K562 (cell line): Measurements from ENCODE around the gene LRRC4C. TPM values are rescaled to one million over a fixed set of nuclear protein-coding genes. Genes with fewer than 3 reads are reported as not detected.
A peak's percentile ranks its signal among the peaks of the same experiment; 100 is the strongest.

Experiments used
- ATAC-seq: fragments of 200-7000 bp; cut with Tn5 transposase; 3 replicates; pipeline ENCODE4 v1.9.1; 2020; ENCODE audit warnings: moderate library complexity
- BruUV-seq: library from RNA; stranded (reverse); fragments of 400-500 nt; replicated peaks from 2 replicates; lab custom pipeline; 2021; lab: Mats Ljungman, UMichigan
- CTCF ChIA-PET: fragments of 300-600 bp; formaldehyde crosslinking; extraction: SDS; loops from one replicate; lab custom pipeline; 2021; ENCODE audit warnings: low intra/inter-chr PET ratio; lab: Yijun Ruan, JAX
- POLR2A ChIA-PET: fragments of 300-600, 350-650 bp; sonication (Branson Sonifier 250); formaldehyde crosslinking; extraction: SDS; loops from one replicate; lab custom pipeline; 2021; ENCODE audit warnings: antibody characterized with exemption, inconsistent platforms; lab: Yijun Ruan, JAX
- DNase-seq, 4 experiments: peaks; one replicate each; pipeline versions ENCODE4 v3.0.0 to v3.0.0-alpha.2; 2011 to 2018; ENCODE audit warnings: low spot score in 3 of 4, mixed read lengths in 3 of 4; ENCODE audit errors: extremely low read depth in 1 of 4
- FAIRE-seq: peaks from 2 replicates; lab custom pipeline; 2011; peaks lifted over from hg19 to GRCh38; lab: Jason Lieb, UNC
- H2AFZ ChIP-seq: 2 replicates; pipeline ENCODE4 v1.6.0; 2011; ENCODE audit warnings: low read depth, low read length, control low read depth, inconsistent platforms
- H3K27ac ChIP-seq: fragments of 200-600 bp; 3 replicates; pipeline ENCODE4 v1.8.0; 2011; ENCODE audit warnings: low read depth, mild to moderate bottlenecking, control low read depth, inconsistent platforms, low read length, moderate library complexity, mixed read lengths; ENCODE audit errors: extremely low read depth
- H3K27me3 ChIP-seq, 2 experiments: fragments of 300-600 bp in 1 of 2; 2 replicates in 1 of 2; 3 replicates in 1 of 2; pipeline versions ENCODE4 v1.6.0 to v1.8.0; 2011; ENCODE audit warnings: inconsistent platforms in 2 of 2, low read length in 2 of 2, mild to moderate bottlenecking in 1 of 2, mixed read lengths in 1 of 2, moderate library complexity in 1 of 2; ENCODE audit not compliant: control insufficient read depth in 2 of 2, insufficient read depth in 2 of 2
- H3K36me3 ChIP-seq: fragments of 300-600 bp; 3 replicates; pipeline ENCODE4 v1.8.0; 2011; ENCODE audit warnings: mild to moderate bottlenecking, low read length, inconsistent platforms; ENCODE audit not compliant: control insufficient read depth, insufficient read depth
- H3K4me1 ChIP-seq, 2 experiments: fragments of 200-600 bp in 1 of 2; replicated peaks in 1 of 2; 2 replicates in 1 of 2; 3 replicates in 1 of 2; pipeline versions ENCODE4 v1.5.1 to v1.8.0; 2011; ENCODE audit warnings: inconsistent platforms in 2 of 2, low read length in 2 of 2, mild to moderate bottlenecking in 1 of 2, mixed read lengths in 1 of 2, moderate library complexity in 1 of 2; ENCODE audit not compliant: control insufficient read depth in 2 of 2, insufficient read depth in 2 of 2
- H3K4me2 ChIP-seq: 2 replicates; pipeline ENCODE4 v1.6.1; 2011; ENCODE audit warnings: low read length, control low read depth, inconsistent platforms, mixed read lengths; ENCODE audit not compliant: insufficient read depth
- H3K4me3 ChIP-seq: fragments of 200-600 bp; sonication (generic), shearing (Covaris generic); 2 replicates; pipeline ENCODE4 v1.5.1; 2016; ENCODE audit warnings: control low read depth, inconsistent platforms
- H3K79me2 ChIP-seq: fragments of 200-600 bp; 3 replicates; pipeline ENCODE4 v1.8.0; 2011; ENCODE audit warnings: low read length, inconsistent platforms; ENCODE audit not compliant: control insufficient read depth, insufficient read depth
- H3K9ac ChIP-seq, 2 experiments: 2 replicates each; pipeline versions ENCODE4 v1.6.0 to v1.6.1; 2011; ENCODE audit warnings: low read depth in 2 of 2, low read length in 2 of 2, control low read depth in 1 of 2, inconsistent platforms in 1 of 2, mild to moderate bottlenecking in 1 of 2, mixed read lengths in 1 of 2; ENCODE audit not compliant: insufficient read depth in 1 of 2
- H3K9me1 ChIP-seq: one replicate; pipeline ENCODE4 v1.6.0; 2011; ENCODE audit warnings: inconsistent platforms, mild to moderate bottlenecking, low read length, moderate library complexity; ENCODE audit not compliant: control insufficient read depth, insufficient read depth
- H3K9me3 ChIP-seq: replicated peaks from 2 replicates; pipeline ENCODE4 v1.5.1; 2011; ENCODE audit warnings: low read depth, low read length, inconsistent platforms; ENCODE audit not compliant: control insufficient read depth, insufficient read depth
- H4K20me1 ChIP-seq: replicated peaks from 2 replicates; pipeline ENCODE4 v1.6.1; 2011; ENCODE audit warnings: low read length, inconsistent platforms, mixed read lengths; ENCODE audit not compliant: control insufficient read depth, insufficient read depth
- ATF7 ChIP-seq: fragments of 450-650 bp; IDR thresholded peaks from 2 replicates; pipeline ENCODE4 v1.7.1; 2014; ENCODE audit warnings: mild to moderate bottlenecking, moderate library complexity
- CBFA2T3 ChIP-seq: fragments of 450-650 bp; IDR thresholded peaks from 2 replicates; pipeline ENCODE4 v1.6.1; 2017
- JUND ChIP-seq, 2 experiments: IDR thresholded peaks; 2 replicates in 1 of 2; 3 replicates in 1 of 2; pipeline ENCODE4 v1.6.1; 2011; ENCODE audit warnings: borderline replicate concordance in 2 of 2, low read depth in 2 of 2, low read length in 2 of 2, improper control_type of control experiment in 1 of 2, missing biosample characterization in 1 of 2, missing genetic modification characterization in 1 of 2, missing genetic modification reagents in 1 of 2
- RB1 ChIP-seq: fragments of 450-650 bp; IDR thresholded peaks from 2 replicates; pipeline ENCODE4 v1.6.1; 2017; ENCODE audit warnings: low read depth, mild to moderate bottlenecking
- RBM14 ChIP-seq: fragments of 200-400 bp; formaldehyde crosslinking; IDR thresholded peaks from 2 replicates; pipeline ENCODE4 v1.6.1; 2018; ENCODE audit warnings: low read depth, mild to moderate bottlenecking, low read length, moderate library complexity, borderline replicate concordance; ENCODE audit not compliant: insufficient read depth
- RBM39 ChIP-seq: fragments of 200-400 bp; formaldehyde crosslinking; optimal IDR thresholded peaks from 2 replicates; pipeline ENCODE3; 2018; ENCODE audit warnings: low read depth, low read length
- TAL1 ChIP-seq: fragments of 450-650 bp; IDR thresholded peaks from 2 replicates; pipeline ENCODE4 v1.6.1; 2016; ENCODE audit warnings: mild to moderate bottlenecking
- TCF3 ChIP-seq: sonication (generic); formaldehyde crosslinking; IDR thresholded peaks from 2 replicates; pipeline ENCODE4 v1.4.0; 2020; ENCODE audit warnings: mild to moderate bottlenecking, missing genetic modification reagents
- ZKSCAN1 ChIP-seq: fragments of 150-350 bp; IDR thresholded peaks from 2 replicates; pipeline ENCODE4 v1.6.1; 2016; ENCODE audit warnings: low read depth, low read length
- WGBS: fragments of 100-300 bp; shearing (Covaris generic); methylation state at CpG from one replicate; pipeline ENCODE4 v1.1.6; 2016; ENCODE audit warnings: low coverage, mixed read lengths; ENCODE audit not compliant: insufficient coverage; ENCODE audit errors: missing lambda C conversion rate; 5-methylcytosine and 5-hydroxymethylcytosine counted together
- in situ Hi-C: fragments of 300-500 bp; cut with MboI; formaldehyde crosslinking; loops from 4 replicates; pipeline ENCODE4 v1.15.0; 2018; ENCODE audit warnings: inconsistent platforms, mixed read lengths
- intact Hi-C: fragments of 100-400 bp; cut with micrococcal nuclease; formaldehyde crosslinking; loops from 2 replicates; pipeline ENCODE4 v1.14.2; 2022
- polyA plus RNA-seq, 8 experiments: library from polyadenylated mRNA; depleted of rRNA in 4 of 8; stranded (reverse) in 5 of 8; unstranded in 3 of 8; fragments of >200 nt; fragmentation: Nextera tagmentation in 2 of 8; fragmentation: Illumina TruSeq in 1 of 8; extraction: Ambion mirVana in 2 of 8; extraction: Trizol in 1 of 8; gene quantifications; 2 replicates each; pipeline versions ENCODE4 v1.2.1 to v1.2.3, GENCODE V29; 2011 to 2014; ENCODE audit warnings: inconsistent platforms in 1 of 8, missing spikeins in 1 of 8
- total RNA-seq, 7 experiments: library from RNA; depleted of rRNA in 6 of 7; stranded (reverse); fragments of >200 nt in 6 of 7; fragmentation: Illumina TruSeq in 2 of 7; extraction: Trizol in 2 of 7; gene quantifications; 2 replicates each; pipeline versions ENCODE4 v1.2.1 to v1.2.3, GENCODE V29; 2011 to 2021; ENCODE audit warnings: low replicate concordance in 1 of 7
- TF ChIP-seq, protein P1 (sequence below): fragments of 200-800 bp; sonication (Bioruptor generic); IDR thresholded peaks from 2 replicates; pipeline ENCODE4 v1.6.1; 2017; ENCODE audit warnings: missing genetic modification characterization, missing compliant biosample characterization

Gene LRRC4C
- total and polyA plus RNA-seq, 9 of the 15 experiments (the other 6 are each of a cell fraction or from before 2014, with no cell fraction given), result not detected

GRCh38 chr11:40119661-40120060 is 1339.8 kb downstream of the LRRC4C start:
- ATAC-seq (no peak), DNase-seq (peak in 1 of 4 experiments; percentile 20), FAIRE-seq (no peak)
- no peaks in the 10 kb centered on the region for H3K27me3 ChIP-seq
- H3K9ac ChIP-seq, result no peak overlapping the region
- H3K27ac ChIP-seq, result no peak overlapping the region
- no peak overlapping the region for H2AFZ ChIP-seq
- intact Hi-C loops (no loop called here), in situ Hi-C loops (no loop called here)
- no peaks in the 10 kb centered on the region for H4K20me1 ChIP-seq
- no TSS peak for BruUV-seq
- ChIA-PET CTCF (no interaction called here), POLR2A (no interaction called here)
- no peaks in the 10 kb centered on the region for H3K36me3 ChIP-seq
- 0% methylated on average over 1 of the region's 1 CpG for WGBS
- H3K4me1 ChIP-seq, result no peaks in the 10 kb centered on the region
- TF ChIP-seq ATF7 (no peak), CBFA2T3 (peak; percentile 46), RBM39 (no peak), RBM14 (no peak), TCF3 (CRISPR knock-in tag) (0 out of 2 replicates have a peak, but pooled peaks have one; percentile 14), TAL1 (peak; percentile 27; the same call in 1 of the 2 replicates)
- no peaks in the 10 kb centered on the region for H3K9me1 ChIP-seq
- H3K4me2 ChIP-seq, result no peak overlapping the region
- H3K4me3 ChIP-seq, result no peak overlapping the region
- 0 out of 2 replicates have a peak, but pooled peaks cover 2% of the 10 kb centered on the region for H3K9me3 ChIP-seq
- H3K79me2 ChIP-seq, result no peaks in the 10 kb centered on the region

GRCh38 chr11:40118780-40119179 is 1340.7 kb downstream of the LRRC4C start:
- peak in 1 of 4 experiments; percentile 2 for DNase-seq
- WGBS, result 0% methylated on average over 2 of the region's 2 CpGs
- H3K79me2 ChIP-seq, result no peaks in the 10 kb centered on the region
- no peak for TF ChIP-seq RB1
- TF ChIP-seq JUND (IDR thresholded peaks at IDR 0.05; ENCODE audit: borderline replicate concordance, low read depth, low read length), result no peak
- TF ChIP-seq JUND (tag; IDR thresholded peaks at IDR 0.05; ENCODE audit: borderline replicate concordance, low read depth, low read length), result no peak
- TF ChIP-seq, protein P1, sequence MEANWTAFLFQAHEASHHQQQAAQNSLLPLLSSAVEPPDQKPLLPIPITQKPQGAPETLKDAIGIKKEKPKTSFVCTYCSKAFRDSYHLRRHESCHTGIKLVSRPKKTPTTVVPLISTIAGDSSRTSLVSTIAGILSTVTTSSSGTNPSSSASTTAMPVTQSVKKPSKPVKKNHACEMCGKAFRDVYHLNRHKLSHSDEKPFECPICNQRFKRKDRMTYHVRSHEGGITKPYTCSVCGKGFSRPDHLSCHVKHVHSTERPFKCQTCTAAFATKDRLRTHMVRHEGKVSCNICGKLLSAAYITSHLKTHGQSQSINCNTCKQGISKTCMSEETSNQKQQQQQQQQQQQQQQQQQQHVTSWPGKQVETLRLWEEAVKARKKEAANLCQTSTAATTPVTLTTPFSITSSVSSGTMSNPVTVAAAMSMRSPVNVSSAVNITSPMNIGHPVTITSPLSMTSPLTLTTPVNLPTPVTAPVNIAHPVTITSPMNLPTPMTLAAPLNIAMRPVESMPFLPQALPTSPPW (CRISPR knock-in tag), result no peak
- TF ChIP-seq ZKSCAN1, result no peak
- no peak for FAIRE-seq
- H4K20me1 ChIP-seq, result no peaks in the 10 kb centered on the region
- no TSS peak for BruUV-seq
- no peak overlapping the region for H3K4me3 ChIP-seq
- H3K9ac ChIP-seq, result no peak overlapping the region
- no peak overlapping the region for H3K27ac ChIP-seq
- ChIA-PET POLR2A (no interaction called here), CTCF (no interaction called here)
- in situ Hi-C loops, result no loop called here
- H3K9me1 ChIP-seq, result no peaks in the 10 kb centered on the region
- H2AFZ ChIP-seq, result no peak overlapping the region
- no peak overlapping the region for H3K4me2 ChIP-seq
- ATAC-seq, result no peak
- intact Hi-C loops, result no loop called here
- no peaks in the 10 kb centered on the region for H3K27me3 ChIP-seq
- H3K4me1 ChIP-seq, result no peaks in the 10 kb centered on the region
- peaks cover 2% of the 10 kb centered on the region; the same call in 1 of the 2 replicates for H3K9me3 ChIP-seq
- no peaks in the 10 kb centered on the region for H3K36me3 ChIP-seq
